ENCODE measurements around the gene RAB27A. TPM values are rescaled to one million over a fixed set of nuclear protein-coding genes. Genes with fewer than 3 reads are reported as not detected.

The RAB27A gene
- total and polyA plus RNA-seq, 2 of the 13 experiments (the other 11 are each of a cell fraction or from before 2014, with no cell fraction given) = 3.4 to 8.1 TPM

DNA sequence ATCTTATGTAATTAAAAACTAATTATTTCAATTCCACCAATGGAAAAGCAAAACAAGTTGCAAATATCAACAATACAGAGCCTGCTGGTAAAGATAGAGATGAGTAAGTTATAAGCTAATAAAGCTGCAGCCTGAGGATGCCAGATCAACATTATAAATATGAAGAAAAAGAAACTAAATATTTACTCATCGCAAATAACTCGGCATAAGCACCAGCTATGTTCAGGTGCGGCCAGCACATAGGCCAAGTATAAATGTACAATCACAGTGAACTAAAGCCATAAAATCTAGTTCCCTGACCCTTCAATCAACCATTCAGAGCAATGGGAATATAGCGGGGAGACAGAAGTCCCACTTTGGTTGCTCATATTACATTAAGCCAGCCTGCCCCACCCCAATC is 85.1 kb downstream of the RAB27A start:
- H3K79me2 ChIP-seq (ENCODE audit: insufficient read depth, low read length) = no peaks in the 10 kb centered on the region
- no peaks in the 10 kb centered on the region for H3K9me3 ChIP-seq (ENCODE audit: low read length)
- no peak overlapping the region for H3K9ac ChIP-seq (ENCODE audit: insufficient read depth, low read depth, low read length)
- H3K4me2 ChIP-seq (ENCODE audit: low read depth, low read length) = no peak overlapping the region
- no peaks in the 10 kb centered on the region for H4K20me1 ChIP-seq (ENCODE audit: insufficient read depth, low read length)
- H3K27me3 ChIP-seq (ENCODE audit: control insufficient read depth in 1 of 2, insufficient read depth in 2 of 2, low read length in 2 of 2) = no peaks in the 10 kb centered on the region
- in situ Hi-C loops (cut with HindIII; ENCODE audit: extremely low pct_ligation_motif_present, low pct_unique_long_range_greater_than_20kb) (no loop called here), intact Hi-C loops (cut with micrococcal nuclease; ENCODE audit: unreplicated experiment) (no loop called here)
- CTCF ChIA-PET (ENCODE audit: low intra/inter-chr PET ratio, low total read pairs) = no interaction called here
- DNase-seq (ENCODE audit: low spot score) (no peak), ATAC-seq (no peak), FAIRE-seq (no peak)
- no peak overlapping the region for H2AFZ ChIP-seq (ENCODE audit: low read length)
- H3K36me3 ChIP-seq (replicated peaks in 1 of 2; ENCODE audit: control insufficient read depth in 1 of 2, insufficient read depth in 2 of 2, low read length in 2 of 2) = no peaks in the 10 kb centered on the region; a peak in 1 of 5 replicates
- BruUV-seq (replicated peaks) = no TSS peak
- no peak overlapping the region for H3K4me3 ChIP-seq (replicated peaks in 1 of 3; ENCODE audit: insufficient read depth in 1 of 3, low read depth in 2 of 3, low read length in 3 of 3)
- POLR2A ChIA-PET = no interaction called here
- no peak for TF ChIP-seq FOXM1 (CRISPR knock-in tag; IDR thresholded peaks at IDR 0.05)
- TF ChIP-seq, protein P1, sequence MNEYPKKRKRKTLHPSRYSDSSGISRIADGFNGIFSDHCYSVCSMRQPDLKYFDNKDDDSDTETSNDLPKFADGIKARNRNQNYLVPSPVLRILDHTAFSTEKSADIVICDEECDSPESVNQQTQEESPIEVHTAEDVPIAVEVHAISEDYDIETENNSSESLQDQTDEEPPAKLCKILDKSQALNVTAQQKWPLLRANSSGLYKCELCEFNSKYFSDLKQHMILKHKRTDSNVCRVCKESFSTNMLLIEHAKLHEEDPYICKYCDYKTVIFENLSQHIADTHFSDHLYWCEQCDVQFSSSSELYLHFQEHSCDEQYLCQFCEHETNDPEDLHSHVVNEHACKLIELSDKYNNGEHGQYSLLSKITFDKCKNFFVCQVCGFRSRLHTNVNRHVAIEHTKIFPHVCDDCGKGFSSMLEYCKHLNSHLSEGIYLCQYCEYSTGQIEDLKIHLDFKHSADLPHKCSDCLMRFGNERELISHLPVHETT (CRISPR knock-in tag; conservative IDR thresholded peaks at IDR 0.05) = no peak
- TF ChIP-seq TARDBP (CRISPR knock-in tag; IDR thresholded peaks at IDR 0.05) = no peak
- no peak for TF ChIP-seq NFAT5 (CRISPR knock-in tag; IDR thresholded peaks at IDR 0.05)
- no peak for TF ChIP-seq ZNF652 (CRISPR knock-in tag; IDR thresholded peaks at IDR 0.05; ENCODE audit: borderline replicate concordance, low read depth)
- TF ChIP-seq PHF5A (CRISPR knock-in tag; IDR thresholded peaks at IDR 0.05; ENCODE audit: low read depth, unreplicated experiment) = no peak
- no peak for TF ChIP-seq ZBTB8A (CRISPR knock-in tag; IDR thresholded peaks at IDR 0.05; ENCODE audit: borderline replicate concordance, low read depth)
- TF ChIP-seq NR3C1 (CRISPR knock-in tag; IDR thresholded peaks at IDR 0.05) = no peak
- TF ChIP-seq ZNF484 (CRISPR knock-in tag; IDR thresholded peaks at IDR 0.05; ENCODE audit: borderline replicate concordance, low read depth) = no peak
- no peak for TF ChIP-seq ZNF510 (CRISPR knock-in tag; IDR thresholded peaks at IDR 0.05; ENCODE audit: low read depth)
- no peak for TF ChIP-seq ZNF33B (CRISPR knock-in tag; IDR thresholded peaks at IDR 0.05)
- no peak for TF ChIP-seq AHR (CRISPR knock-in tag; IDR thresholded peaks at IDR 0.05)
- TF ChIP-seq IKZF1 (IDR thresholded peaks at IDR 0.05) = no peak
- no peak for TF ChIP-seq ZNF816 (CRISPR knock-in tag; IDR thresholded peaks at IDR 0.05; ENCODE audit: borderline replicate concordance)
- H3K27ac ChIP-seq (ENCODE audit: extremely low read length, insufficient read depth, low read length) = no peak overlapping the region
- WGBS (ENCODE audit: low lambda C conversion rate) = 98% methylated on average over 4 of the region's 4 CpGs
- no peaks in the 10 kb centered on the region for H3K4me1 ChIP-seq (ENCODE audit: insufficient read depth, low read length)
